A549 (cell line): Measurements from ENCODE around the gene TAF11L3.

Experiments used
- CTCF ChIP-seq: fragments of >200 bp; sonication (Bioruptor Twin); formaldehyde crosslinking; IDR thresholded peaks from 3 replicates; pipeline ENCODE4 v1.5.1; 2016
- EP300 ChIP-seq, 2 experiments: fragments of >200 bp; sonication (Bioruptor Twin); formaldehyde crosslinking; IDR thresholded peaks; 2 replicates in 1 of 2; 3 replicates in 1 of 2; pipeline ENCODE4 v1.6.1; 2016 to 2017
- JUNB ChIP-seq: fragments of >200 bp; sonication (Bioruptor Twin); formaldehyde crosslinking; IDR thresholded peaks from 2 replicates; pipeline ENCODE4 v1.6.1; 2016
- KDM1A ChIP-seq: fragments of 200-600 bp; sonication (generic); IDR thresholded peaks from 2 replicates; pipeline ENCODE4 v1.6.1; 2016; ENCODE audit warnings: low read depth, mild to moderate bottlenecking
- MAFK ChIP-seq: fragments of 450-650 bp; IDR thresholded peaks from 2 replicates; pipeline ENCODE4 v1.6.1; 2014; ENCODE audit not compliant: partially characterized antibody
- POLR2A ChIP-seq: IDR thresholded peaks from 2 replicates; pipeline ENCODE4 v1.6.1; 2012; ENCODE audit warnings: mild to moderate bottlenecking, low read length
- RCOR1 ChIP-seq: fragments of 150-350 bp; IDR thresholded peaks from 2 replicates; pipeline ENCODE4 v1.6.1; 2014; ENCODE audit warnings: antibody characterized with exemption, low read length, low read depth
- REST ChIP-seq: fragments of 200-600 bp; sonication (generic); IDR thresholded peaks from 2 replicates; pipeline ENCODE4 v1.6.1; 2016; ENCODE audit warnings: antibody characterized with exemption, mild to moderate bottlenecking, moderate library complexity
- RFX5 ChIP-seq: fragments of 450-650 bp; IDR thresholded peaks from 2 replicates; pipeline ENCODE4 v1.7.1; 2014; ENCODE audit warnings: antibody characterized with exemption, mild to moderate bottlenecking, moderate library complexity
- RNF2 ChIP-seq: fragments of 200-600 bp; sonication (generic); IDR thresholded peaks from 2 replicates; pipeline ENCODE4 v1.6.1; 2016; ENCODE audit warnings: low read depth, mild to moderate bottlenecking, antibody characterized with exemption, moderate library complexity, borderline replicate concordance
- ZNF302 ChIP-seq: fragments of 250-450 bp; sonication (Bioruptor Pico); IDR thresholded peaks from 2 replicates; pipeline ENCODE4 v1.9.0; 2021; ENCODE audit warnings: inconsistent platforms, mild to moderate bottlenecking, moderate library complexity
- ZSCAN20 ChIP-seq: fragments of 250-450 bp; sonication (Bioruptor Pico); IDR thresholded peaks from 2 replicates; pipeline ENCODE4 v1.8.0; 2022; ENCODE audit warnings: mild to moderate bottlenecking, moderate library complexity
- TF ChIP-seq, protein P1 (sequence below): fragments of 450-650 bp; IDR thresholded peaks from 2 replicates; pipeline ENCODE4 v1.6.1; 2014; ENCODE audit warnings: antibody characterized with exemption
- TF ChIP-seq, protein P2 (sequence below): IDR thresholded peaks from 2 replicates; pipeline ENCODE4 v1.6.1; 2012

DNA sequence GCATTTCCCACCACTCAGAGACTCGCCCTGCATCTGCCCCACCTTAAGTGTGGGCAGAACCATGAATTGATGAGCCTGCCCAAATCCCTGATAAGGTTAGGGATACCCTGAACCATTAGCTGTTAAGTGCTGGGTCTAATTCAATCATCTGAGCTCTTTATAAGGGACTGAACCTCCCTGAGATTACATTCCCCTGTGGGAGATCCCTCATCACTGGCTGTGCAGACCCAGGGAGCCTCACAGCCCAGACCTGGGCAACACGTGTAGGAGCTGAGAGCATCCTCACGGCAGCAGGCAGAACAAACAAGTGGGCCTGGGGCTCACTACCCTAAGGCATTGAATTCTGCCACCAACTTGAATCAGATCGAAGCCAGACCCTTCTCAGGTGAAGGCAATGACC lies 20.7 kb upstream of the TAF11L3 start:
- TF ChIP-seq CTCF: no peak
- TF ChIP-seq REST: no peak
- TF ChIP-seq RCOR1: no peak
- TF ChIP-seq JUNB: no peak
- no peak for TF ChIP-seq MAFK
- TF ChIP-seq KDM1A: no peak
- no peak for TF ChIP-seq RNF2
- no peak for TF ChIP-seq ZSCAN20 (CRISPR knock-in tag)
- TF ChIP-seq, protein P1, sequence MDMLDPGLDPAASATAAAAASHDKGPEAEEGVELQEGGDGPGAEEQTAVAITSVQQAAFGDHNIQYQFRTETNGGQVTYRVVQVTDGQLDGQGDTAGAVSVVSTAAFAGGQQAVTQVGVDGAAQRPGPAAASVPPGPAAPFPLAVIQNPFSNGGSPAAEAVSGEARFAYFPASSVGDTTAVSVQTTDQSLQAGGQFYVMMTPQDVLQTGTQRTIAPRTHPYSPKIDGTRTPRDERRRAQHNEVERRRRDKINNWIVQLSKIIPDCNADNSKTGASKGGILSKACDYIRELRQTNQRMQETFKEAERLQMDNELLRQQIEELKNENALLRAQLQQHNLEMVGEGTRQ: no peak
- TF ChIP-seq, protein P2, sequence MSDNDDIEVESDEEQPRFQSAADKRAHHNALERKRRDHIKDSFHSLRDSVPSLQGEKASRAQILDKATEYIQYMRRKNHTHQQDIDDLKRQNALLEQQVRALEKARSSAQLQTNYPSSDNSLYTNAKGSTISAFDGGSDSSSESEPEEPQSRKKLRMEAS: no peak
- no peak for TF ChIP-seq ZNF302 (CRISPR knock-in tag)
- no peak for TF ChIP-seq RFX5
- no peak for TF ChIP-seq EP300 (IDR thresholded peaks at IDR 0.05)
- TF ChIP-seq POLR2A: no peak
